VCaP (cell line): ENCODE measurements around the gene COPZ1.

Experiments
- H3K27ac ChIP-seq: fragments of 450-650 bp; 2 replicates; pipeline ENCODE4 v1.5.1; 2017
- TF ChIP-seq, protein P1 (sequence below): fragments of 450-650 bp; conservative IDR thresholded peaks from 2 replicates; pipeline ENCODE4 v1.5.1; 2017; ENCODE audit warnings: mild to moderate bottlenecking, moderate library complexity

The COPZ1 gene

DNA sequence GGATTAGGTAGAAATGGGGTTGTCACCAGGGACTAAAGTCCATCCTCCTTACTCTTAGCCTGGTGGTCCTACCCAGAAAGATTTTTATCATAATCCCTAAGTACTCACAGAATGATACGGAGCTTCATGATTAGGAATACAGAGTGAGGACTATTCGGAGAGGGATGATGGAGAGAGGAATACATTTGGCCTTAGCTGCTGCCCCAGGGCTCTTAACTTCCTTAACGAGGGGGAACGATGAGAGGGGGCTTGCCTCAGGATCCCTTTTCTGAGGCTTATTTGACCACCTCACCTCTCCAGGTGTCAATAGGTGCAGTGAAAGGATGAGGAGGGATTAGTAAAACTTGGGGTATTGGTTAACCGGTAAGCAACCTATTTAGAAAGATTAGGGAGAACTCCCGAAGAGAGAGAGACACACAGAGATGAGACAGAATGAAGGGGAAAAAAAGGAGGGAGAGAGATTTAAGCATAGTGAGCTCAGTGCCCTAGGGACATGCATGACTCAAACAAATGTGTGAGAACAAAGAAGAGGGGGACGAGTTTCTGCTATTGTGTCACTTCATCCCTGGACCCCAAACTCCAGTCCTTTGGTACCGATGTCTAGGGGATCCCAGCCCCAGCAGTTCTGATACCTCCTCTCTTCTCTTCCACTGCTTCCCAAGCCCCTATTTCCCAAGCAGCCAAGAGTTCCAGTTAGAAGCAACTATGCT lies 25.3 kb upstream of the COPZ1 start:
- TF ChIP-seq, protein P1, sequence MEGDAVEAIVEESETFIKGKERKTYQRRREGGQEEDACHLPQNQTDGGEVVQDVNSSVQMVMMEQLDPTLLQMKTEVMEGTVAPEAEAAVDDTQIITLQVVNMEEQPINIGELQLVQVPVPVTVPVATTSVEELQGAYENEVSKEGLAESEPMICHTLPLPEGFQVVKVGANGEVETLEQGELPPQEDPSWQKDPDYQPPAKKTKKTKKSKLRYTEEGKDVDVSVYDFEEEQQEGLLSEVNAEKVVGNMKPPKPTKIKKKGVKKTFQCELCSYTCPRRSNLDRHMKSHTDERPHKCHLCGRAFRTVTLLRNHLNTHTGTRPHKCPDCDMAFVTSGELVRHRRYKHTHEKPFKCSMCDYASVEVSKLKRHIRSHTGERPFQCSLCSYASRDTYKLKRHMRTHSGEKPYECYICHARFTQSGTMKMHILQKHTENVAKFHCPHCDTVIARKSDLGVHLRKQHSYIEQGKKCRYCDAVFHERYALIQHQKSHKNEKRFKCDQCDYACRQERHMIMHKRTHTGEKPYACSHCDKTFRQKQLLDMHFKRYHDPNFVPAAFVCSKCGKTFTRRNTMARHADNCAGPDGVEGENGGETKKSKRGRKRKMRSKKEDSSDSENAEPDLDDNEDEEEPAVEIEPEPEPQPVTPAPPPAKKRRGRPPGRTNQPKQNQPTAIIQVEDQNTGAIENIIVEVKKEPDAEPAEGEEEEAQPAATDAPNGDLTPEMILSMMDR = no peak
- H3K27ac ChIP-seq = no peak overlapping the region

DNA sequence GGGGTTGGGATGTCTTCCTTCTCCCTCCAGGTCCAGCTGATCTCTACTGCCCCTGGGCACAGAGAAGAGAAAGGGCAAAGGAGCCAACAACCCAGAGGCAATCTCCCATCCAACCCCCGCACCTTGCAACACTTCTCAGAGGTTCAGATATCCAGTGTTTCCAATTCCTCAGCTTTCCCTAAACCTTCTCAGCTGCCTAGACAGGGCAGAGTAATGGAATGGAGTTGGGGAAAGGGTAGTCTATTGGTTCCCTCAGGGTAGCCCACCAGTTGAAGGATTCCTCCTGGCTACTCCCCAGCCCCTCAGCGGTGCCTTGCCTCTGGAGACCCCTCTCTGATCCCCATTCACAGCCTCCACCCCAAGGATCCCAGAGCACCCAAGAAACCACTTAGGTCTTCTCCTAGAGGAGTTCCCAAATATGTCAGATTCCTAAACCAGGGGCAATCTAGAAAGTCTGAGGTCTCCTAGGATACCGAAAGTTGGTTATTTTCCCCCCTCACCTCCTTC lies 24.7 kb upstream of the COPZ1 start:
- no peak overlapping the region; the same call in 1 of the 2 replicates for H3K27ac ChIP-seq
- TF ChIP-seq, protein P1 = no peak

DNA sequence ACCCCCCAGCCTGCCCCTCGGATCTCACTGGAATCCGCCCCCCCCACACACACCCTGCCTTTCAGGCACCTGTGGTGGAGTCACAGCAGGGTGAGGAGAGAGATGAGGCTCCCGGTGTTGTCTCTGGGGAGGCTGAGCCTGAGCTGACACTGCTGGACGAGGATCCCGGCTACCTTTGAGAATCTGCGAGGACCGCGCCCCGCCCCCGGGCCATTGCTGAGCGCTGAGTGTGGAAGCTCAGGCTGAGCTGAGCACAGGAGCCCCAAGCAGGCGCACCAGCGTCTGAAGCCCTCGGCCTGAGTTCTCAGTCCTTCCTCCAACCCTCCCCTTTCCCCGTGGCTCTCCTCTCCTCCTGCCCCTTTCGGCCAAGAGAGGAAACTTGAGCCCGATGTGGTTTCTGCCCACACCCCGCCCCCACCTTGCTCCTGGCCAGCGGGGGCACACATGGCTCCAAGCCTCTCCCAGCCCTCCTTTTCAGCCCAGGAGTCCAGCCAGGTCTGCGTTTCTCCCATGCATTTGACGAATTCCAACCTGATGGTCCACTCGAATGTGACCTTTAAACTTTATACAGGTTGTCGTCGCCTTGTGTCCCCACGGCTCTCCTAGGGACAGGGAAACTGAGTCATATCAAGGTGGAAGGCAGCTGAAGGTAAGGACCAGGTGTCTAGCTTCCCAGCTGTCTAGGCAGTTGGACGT lies 24.1 kb upstream of the COPZ1 start, which contains the start of gene NFE2:
TSS of gene NFE2 (minus strand) at position 284 of the 696 bp plus-strand sequence. CDS start 5,767 bp downstream, outside the sequence.
- TF ChIP-seq, protein P1 = peak; percentile 14; the same call in 1 of the 2 replicates
- no peak within 1 kb of the TSS; the same call in 1 of the 2 replicates for H3K27ac ChIP-seq

DNA sequence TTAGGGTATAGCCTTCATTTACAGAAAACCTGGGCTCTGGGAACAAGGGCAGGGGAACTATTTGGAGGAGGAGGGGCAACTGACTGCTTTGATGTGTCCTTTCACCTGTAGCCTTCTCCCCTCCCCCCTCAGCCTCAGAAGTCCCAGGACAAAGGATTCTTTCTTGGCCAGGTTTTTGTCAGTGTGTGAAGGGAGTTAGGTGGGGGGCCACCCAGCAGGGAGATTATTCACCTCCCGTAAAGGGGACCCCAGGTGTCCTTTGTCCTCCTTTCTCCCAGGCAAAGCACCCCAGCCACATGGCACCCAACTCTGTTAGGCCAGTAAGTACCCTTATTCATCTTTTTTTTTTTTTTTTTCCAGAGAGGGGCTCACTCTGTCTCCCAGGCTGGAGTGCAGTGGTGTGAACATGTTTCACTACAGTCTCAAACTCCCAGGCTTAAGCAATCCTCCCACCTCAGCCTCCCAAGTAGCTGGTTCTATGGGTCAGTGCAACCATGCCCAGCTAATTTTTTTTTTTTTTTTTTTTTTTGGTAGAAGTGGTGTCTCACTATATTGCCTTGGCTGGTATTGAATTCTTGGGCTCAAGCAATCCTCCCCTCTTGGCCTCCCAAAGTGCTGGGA lies 23.4 kb upstream of the COPZ1 start:
- TF ChIP-seq, protein P1 = no peak
- H3K27ac ChIP-seq = no peak overlapping the region

DNA sequence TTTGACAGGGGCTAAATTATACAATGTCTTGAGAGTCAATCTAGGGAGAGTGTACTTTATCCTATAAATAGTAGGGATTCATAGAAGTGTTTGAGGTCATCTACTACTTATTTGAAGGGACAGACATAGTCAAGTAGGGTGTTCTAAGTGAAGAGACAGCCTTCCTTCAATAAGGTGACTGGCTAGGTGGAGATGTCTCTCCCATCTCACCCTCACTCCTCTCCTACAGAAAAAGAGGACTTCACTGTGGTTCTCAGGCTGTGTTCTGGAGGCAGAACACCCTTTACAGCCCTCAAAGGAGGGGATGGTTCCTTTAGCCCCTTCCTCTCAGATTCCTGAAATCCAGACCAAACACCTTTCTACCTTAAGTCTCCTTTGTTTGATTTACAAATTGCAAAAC lies 21.3 kb upstream of the COPZ1 start:
- no peak overlapping the region for H3K27ac ChIP-seq
- TF ChIP-seq, protein P1 = no peak

DNA sequence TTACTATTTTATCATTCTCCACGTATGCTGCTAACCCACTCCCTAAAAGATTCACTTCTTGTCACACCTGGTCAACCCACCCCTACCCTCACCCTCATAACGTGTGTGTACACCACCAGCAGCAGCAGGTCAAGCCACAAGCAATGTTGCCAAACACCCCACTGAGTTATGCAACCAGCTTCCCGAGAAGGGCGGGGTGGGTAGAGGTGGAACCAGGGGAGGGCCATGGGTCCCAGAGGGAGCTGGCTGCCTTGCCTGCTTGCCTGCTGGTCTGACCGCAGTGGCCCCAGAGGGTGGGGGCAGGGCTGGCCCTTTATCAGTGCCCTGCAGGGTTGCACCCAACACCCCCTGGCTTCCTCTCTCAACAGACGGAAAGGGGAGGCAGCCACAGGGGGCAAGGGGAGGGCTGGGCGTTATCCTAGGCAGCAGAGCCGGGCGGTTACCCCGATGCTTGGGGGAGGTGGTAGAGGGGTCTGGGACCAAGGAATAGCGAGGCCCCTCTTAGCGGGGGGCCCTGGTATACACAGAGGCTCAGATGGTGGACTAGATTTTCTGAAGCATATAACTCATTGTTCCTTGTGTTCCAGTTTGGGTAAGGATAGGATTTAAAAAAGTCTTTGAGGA lies 20.6 kb upstream of the COPZ1 start:
- H3K27ac ChIP-seq = no peak overlapping the region
- TF ChIP-seq, protein P1 = no peak
